AG04449 (cell line): ENCODE data around the gene LRRC1.

Experiments
- CTCF ChIA-PET: fragments of 350-600 bp; formaldehyde crosslinking; extraction: SDS; loops from one replicate; lab custom pipeline; 2021; ENCODE audit warnings: antibody characterized with exemption; lab: Yijun Ruan, JAX
- POLR2A ChIA-PET: fragments of 400-600, 350-600 bp; formaldehyde crosslinking; extraction: SDS; loops from one replicate; lab custom pipeline; 2020; ENCODE audit warnings: antibody characterized with exemption, inconsistent platforms; lab: Yijun Ruan, JAX
- DNase-seq: peaks from one replicate; pipeline ENCODE4 v3.0.0-alpha.2; 2010; ENCODE audit warnings: low read depth, low spot score
- H3K4me3 ChIP-seq: 2 replicates; pipeline ENCODE4 v1.5.1; 2011; ENCODE audit warnings: low read depth, mild to moderate bottlenecking, control low read depth, low read length
- TF ChIP-seq, protein P1 (sequence below): IDR thresholded peaks from one replicate; pipeline ENCODE4 v1.5.1; 2011; ENCODE audit warnings: mild to moderate bottlenecking, moderate library complexity, low read length, control low read depth, inconsistent platforms; ENCODE audit not compliant: insufficient read depth; ENCODE audit errors: missing control alignments

LRRC1 gene

DNA sequence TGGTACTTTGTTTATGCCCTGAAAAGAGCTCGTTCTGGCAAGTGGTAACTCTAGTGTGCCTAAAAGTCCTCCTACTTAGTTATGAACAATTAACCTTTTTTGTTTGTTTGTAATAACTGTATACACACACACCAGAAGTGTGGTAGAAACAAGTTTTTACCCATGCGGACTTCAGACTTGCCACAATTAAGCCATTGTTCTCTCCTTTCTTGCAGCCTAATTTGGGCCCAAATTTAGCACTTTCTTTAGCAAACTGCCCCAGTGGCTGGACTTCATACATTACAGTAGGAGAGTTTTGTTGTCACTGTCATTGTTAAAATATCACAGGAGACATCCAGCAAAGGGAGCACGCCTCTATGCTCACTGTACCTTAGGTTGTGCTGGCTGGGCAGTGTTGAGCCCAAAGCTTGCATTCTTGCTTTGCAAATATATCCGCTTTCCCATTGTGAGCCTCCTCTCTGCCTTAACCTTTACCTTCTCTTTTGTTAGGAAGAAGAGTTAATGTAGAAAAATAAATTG is 53.0 kb downstream of the LRRC1 start:
- ChIA-PET CTCF (interaction anchor here (0.7 kb wide), 1 partner anchor 129 kb away, joined by 4 read pairs; no protein-coding TSS in a partner anchor), POLR2A (no interaction called here)
- TF ChIP-seq, protein P1, sequence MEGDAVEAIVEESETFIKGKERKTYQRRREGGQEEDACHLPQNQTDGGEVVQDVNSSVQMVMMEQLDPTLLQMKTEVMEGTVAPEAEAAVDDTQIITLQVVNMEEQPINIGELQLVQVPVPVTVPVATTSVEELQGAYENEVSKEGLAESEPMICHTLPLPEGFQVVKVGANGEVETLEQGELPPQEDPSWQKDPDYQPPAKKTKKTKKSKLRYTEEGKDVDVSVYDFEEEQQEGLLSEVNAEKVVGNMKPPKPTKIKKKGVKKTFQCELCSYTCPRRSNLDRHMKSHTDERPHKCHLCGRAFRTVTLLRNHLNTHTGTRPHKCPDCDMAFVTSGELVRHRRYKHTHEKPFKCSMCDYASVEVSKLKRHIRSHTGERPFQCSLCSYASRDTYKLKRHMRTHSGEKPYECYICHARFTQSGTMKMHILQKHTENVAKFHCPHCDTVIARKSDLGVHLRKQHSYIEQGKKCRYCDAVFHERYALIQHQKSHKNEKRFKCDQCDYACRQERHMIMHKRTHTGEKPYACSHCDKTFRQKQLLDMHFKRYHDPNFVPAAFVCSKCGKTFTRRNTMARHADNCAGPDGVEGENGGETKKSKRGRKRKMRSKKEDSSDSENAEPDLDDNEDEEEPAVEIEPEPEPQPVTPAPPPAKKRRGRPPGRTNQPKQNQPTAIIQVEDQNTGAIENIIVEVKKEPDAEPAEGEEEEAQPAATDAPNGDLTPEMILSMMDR: no peak
- DNase-seq: no peak
- H3K4me3 ChIP-seq: no peak overlapping the region

DNA sequence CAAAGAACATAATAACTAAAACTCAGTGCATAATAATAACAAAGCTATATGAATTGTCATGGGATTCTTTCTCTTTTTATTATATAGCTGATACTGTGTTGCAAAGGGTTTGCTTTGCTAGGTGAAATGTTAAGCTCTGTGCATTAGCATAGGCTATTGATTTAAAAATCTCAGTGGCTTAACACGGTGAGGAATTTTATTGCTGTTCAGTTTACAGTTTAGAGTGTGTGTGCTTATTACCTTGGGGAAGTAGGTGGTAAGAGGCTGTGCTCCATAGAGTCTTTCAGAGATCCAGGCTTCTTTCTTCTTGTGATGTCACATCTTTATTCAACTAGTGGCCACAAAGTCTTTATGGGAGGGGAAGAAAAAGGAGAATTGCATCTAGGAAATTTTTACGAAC is 55.7 kb downstream of the LRRC1 start:
- CTCF ChIA-PET: interaction anchor here (1.4 to 1.6 kb wide), 2 partner anchors 10 kb away, joined by 3 to 4 read pairs; no protein-coding TSS in a partner anchor
- TF ChIP-seq, protein P1: no peak
- DNase-seq: no peak

DNA sequence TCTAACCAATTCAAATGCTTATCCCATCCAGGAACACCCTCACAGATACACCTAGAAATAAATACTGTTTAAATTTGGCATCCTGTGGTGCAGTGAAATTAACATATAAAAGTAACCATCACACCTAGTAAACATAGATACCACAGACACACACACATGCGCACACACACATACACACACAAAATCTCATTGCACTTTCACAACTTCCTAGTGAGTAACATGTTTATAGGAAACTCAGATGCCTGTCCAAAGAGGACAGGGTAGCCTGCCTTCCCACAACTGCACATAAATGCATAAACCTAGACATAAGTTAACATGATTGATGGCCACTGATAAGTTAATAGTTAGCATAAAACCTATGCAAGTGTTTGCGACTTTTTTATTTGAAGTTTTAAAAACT is 56.8 kb downstream of the LRRC1 start:
- DNase-seq: no peak
- ChIA-PET CTCF (no interaction called here), POLR2A (no interaction called here)
- H3K4me3 ChIP-seq: no peak overlapping the region
- TF ChIP-seq, protein P1: no peak

More for the DNA sequence above, 55.7 kb downstream of the LRRC1 start:
- no peak overlapping the region for H3K4me3 ChIP-seq
- POLR2A ChIA-PET: no interaction called here

DNA sequence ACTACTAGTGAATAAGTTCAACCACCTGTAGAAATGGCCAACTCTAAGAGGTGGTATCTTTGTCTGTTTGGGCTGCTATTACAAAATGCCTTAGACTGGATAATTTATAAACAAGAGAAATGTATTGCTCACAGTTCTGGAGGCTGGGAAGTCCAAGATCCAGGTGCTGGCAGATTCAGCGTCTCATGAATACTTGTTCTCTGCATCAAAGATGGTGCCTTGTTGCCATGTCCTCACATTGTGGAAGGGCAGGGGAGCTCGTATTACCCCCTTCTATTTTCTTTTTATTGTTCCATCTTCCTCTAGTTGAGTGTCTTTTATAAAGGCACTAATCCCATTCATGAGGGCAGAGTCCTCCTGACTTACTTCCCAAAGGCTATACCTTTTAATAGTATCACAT is 58.0 kb downstream of the LRRC1 start:
- ChIA-PET CTCF (no interaction called here), POLR2A (no interaction called here)
- no peak for DNase-seq
- TF ChIP-seq, protein P1: no peak
- no peak overlapping the region for H3K4me3 ChIP-seq

DNA sequence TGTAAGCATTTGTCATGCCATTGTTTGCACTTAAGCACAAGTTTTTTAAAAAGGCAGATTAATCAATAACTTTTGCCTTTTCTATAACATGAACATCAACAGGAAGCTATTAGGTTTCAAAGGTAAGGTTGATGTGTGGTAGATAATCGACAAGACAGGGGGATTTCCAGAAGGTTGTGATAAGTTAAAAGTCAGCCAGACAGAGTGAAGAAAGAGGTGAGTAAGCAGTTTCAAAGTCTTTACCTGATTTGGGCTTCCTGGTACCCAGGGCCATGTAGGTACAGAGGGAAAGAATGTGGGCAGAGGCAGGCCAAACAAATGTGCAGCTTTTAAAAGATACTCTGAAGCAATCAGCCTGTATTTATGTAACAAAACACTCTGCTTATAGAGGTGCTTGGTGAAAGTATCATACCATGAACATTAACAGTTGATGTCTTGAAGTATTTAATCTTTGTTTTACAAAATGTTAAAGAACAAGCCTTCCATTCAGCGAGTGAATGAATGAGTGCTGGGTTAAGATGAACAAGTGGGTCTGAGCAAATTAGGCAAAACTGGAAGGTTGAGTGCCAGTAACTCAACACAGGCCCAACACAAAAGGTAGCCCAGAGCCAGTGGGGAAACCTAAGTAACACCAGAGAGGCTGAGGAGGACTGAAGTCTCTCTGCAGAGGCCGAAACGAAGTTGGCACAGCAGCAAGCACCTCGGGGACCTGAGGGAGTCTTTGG is 60.2 kb downstream of the LRRC1 start:
- no peak for DNase-seq
- ChIA-PET CTCF (no interaction called here), POLR2A (no interaction called here)
- H3K4me3 ChIP-seq: no peak overlapping the region
- TF ChIP-seq, protein P1: no peak

DNA sequence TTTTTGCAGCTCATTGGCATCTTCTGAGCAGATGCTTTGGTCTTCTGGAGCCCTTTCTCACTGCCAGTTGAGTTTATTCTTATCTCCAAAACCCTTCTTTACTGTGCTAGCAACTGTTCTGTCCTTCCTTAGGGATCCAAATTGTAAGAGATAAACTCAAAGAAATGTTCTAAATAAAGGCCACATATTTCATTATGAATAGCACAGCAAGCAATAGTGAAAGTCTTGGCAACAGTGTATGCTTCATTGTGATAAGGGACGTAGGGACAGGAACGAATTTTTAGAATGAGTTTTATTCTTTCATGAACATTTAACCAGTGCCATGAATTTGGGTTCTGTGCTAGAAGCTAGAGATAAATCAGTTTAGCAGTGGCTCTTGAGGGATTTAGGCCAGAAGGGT is 61.1 kb downstream of the LRRC1 start:
- TF ChIP-seq, protein P1: no peak
- ChIA-PET POLR2A (no interaction called here), CTCF (no interaction called here)
- no peak overlapping the region for H3K4me3 ChIP-seq
- DNase-seq: no peak
